HEK293 (cell line): ENCODE results near the gene NUFIP1.

ENCODE experiments used
- CTCF ChIA-PET: fragments of 350-600 bp; formaldehyde crosslinking; extraction: SDS; loops from one replicate; lab custom pipeline; 2021; ENCODE audit warnings: antibody characterized with exemption; lab: Yijun Ruan, JAX
- POLR2A ChIA-PET: fragments of 300-600 bp; formaldehyde crosslinking; extraction: SDS; loops from one replicate; lab custom pipeline; 2020; ENCODE audit warnings: antibody characterized with exemption, inconsistent platforms; lab: Yijun Ruan, JAX
- H3K27ac ChIP-seq: fragments of 200-500 bp; sonication (Bioruptor generic); 2 replicates; pipeline ENCODE4 v1.5.1; 2014; ENCODE audit warnings: low read depth, low read length, control low read depth, inconsistent platforms; ENCODE audit errors: extremely low read depth
- H3K36me3 ChIP-seq, 2 experiments: fragments of 200-500 bp in 1 of 2; sonication (Bioruptor generic) in 1 of 2; 1 replicate in 1 of 2; 2 replicates in 1 of 2; pipeline ENCODE4 v1.5.1; 2014 to 2017; ENCODE audit warnings: inconsistent platforms in 2 of 2, low read length in 2 of 2; ENCODE audit not compliant: control insufficient read depth in 2 of 2, insufficient read depth in 1 of 2
- H3K4me1 ChIP-seq: fragments of 200-500 bp; sonication (Bioruptor generic); 2 replicates; pipeline ENCODE4 v1.5.1; 2014; ENCODE audit warnings: mild to moderate bottlenecking, low read length, inconsistent platforms; ENCODE audit not compliant: control insufficient read depth, insufficient read depth
- H3K4me3 ChIP-seq: 2 replicates; pipeline ENCODE4 v1.5.1; 2011; ENCODE audit warnings: low read depth, mild to moderate bottlenecking, control low read depth, low read length, moderate library complexity
- H3K9me3 ChIP-seq: fragments of 200-500 bp; sonication (Bioruptor generic); 2 replicates; pipeline ENCODE4 v1.5.1; 2014; ENCODE audit warnings: low read depth, low read length, inconsistent platforms; ENCODE audit not compliant: control insufficient read depth, insufficient read depth
- CTCF ChIP-seq: fragments of 450-650 bp; formaldehyde crosslinking; IDR thresholded peaks from 2 replicates; pipeline ENCODE4 v1.5.1; 2016; ENCODE audit warnings: missing biosample characterization, missing genetic modification characterization
- KLF9 ChIP-seq: fragments of 450-650 bp; formaldehyde crosslinking; IDR thresholded peaks from 2 replicates; pipeline ENCODE4 v1.5.1; 2016; ENCODE audit warnings: missing biosample characterization, missing genetic modification characterization, low read depth
- PRDM6 ChIP-seq: fragments of 450-650 bp; formaldehyde crosslinking; IDR thresholded peaks from 2 replicates; pipeline ENCODE4 v1.5.1; 2017; ENCODE audit warnings: missing biosample characterization, missing genetic modification characterization
- SP2 ChIP-seq: fragments of 450-650 bp; formaldehyde crosslinking; IDR thresholded peaks from 2 replicates; pipeline ENCODE4 v1.5.1; 2016; ENCODE audit warnings: missing biosample characterization, missing genetic modification characterization
- SP7 ChIP-seq: fragments of 450-650 bp; formaldehyde crosslinking; IDR thresholded peaks from 2 replicates; pipeline ENCODE4 v1.5.1; 2016; ENCODE audit warnings: missing biosample characterization, missing genetic modification characterization
- TCF7L2 ChIP-seq: IDR thresholded peaks from 2 replicates; pipeline ENCODE4 v1.6.1; 2011; ENCODE audit warnings: low read depth, mild to moderate bottlenecking, inconsistent platforms, low read length, moderate library complexity, borderline replicate concordance
- TSHZ1 ChIP-seq: fragments of 450-650 bp; formaldehyde crosslinking; IDR thresholded peaks from 2 replicates; pipeline ENCODE4 v1.5.1; 2016; ENCODE audit warnings: missing biosample characterization, missing genetic modification characterization, borderline replicate concordance
- ZBTB1 ChIP-seq: fragments of 450-650 bp; formaldehyde crosslinking; IDR thresholded peaks from 2 replicates; pipeline ENCODE4 v1.5.1; 2016; ENCODE audit warnings: missing biosample characterization, missing genetic modification characterization
- ZFP69B ChIP-seq: fragments of 450-650 bp; formaldehyde crosslinking; IDR thresholded peaks from 2 replicates; pipeline ENCODE4 v1.5.1; 2016; ENCODE audit warnings: missing biosample characterization, missing genetic modification characterization
- ZNF132 ChIP-seq: fragments of 450-650 bp; formaldehyde crosslinking; IDR thresholded peaks from 2 replicates; pipeline ENCODE4 v1.5.1; 2017; ENCODE audit warnings: missing biosample characterization, missing genetic modification characterization, borderline replicate concordance
- ZNF16 ChIP-seq: fragments of 450-650 bp; formaldehyde crosslinking; IDR thresholded peaks from 2 replicates; pipeline ENCODE4 v1.5.1; 2016; ENCODE audit warnings: low read depth, missing biosample characterization, missing genetic modification characterization
- ZNF202 ChIP-seq: fragments of 450-650 bp; formaldehyde crosslinking; IDR thresholded peaks from 2 replicates; pipeline ENCODE4 v1.5.1; 2016; ENCODE audit warnings: missing biosample characterization, missing genetic modification characterization, borderline replicate concordance
- ZNF311 ChIP-seq: fragments of 450-650 bp; formaldehyde crosslinking; IDR thresholded peaks from 2 replicates; pipeline ENCODE4 v1.5.1; 2017; ENCODE audit warnings: missing biosample characterization, missing genetic modification characterization, borderline replicate concordance
- ZNF335 ChIP-seq: fragments of 450-650 bp; formaldehyde crosslinking; conservative IDR thresholded peaks from 2 replicates; pipeline ENCODE4 v1.5.1; 2016; ENCODE audit warnings: missing biosample characterization, missing genetic modification characterization
- ZNF341 ChIP-seq: fragments of 450-650 bp; formaldehyde crosslinking; IDR thresholded peaks from 2 replicates; pipeline ENCODE4; 2016; ENCODE audit warnings: low read depth, missing biosample characterization, missing genetic modification characterization
- ZNF404 ChIP-seq: fragments of 450-650 bp; formaldehyde crosslinking; IDR thresholded peaks from 2 replicates; pipeline ENCODE4 v1.5.1; 2017; ENCODE audit warnings: missing biosample characterization, missing genetic modification characterization
- ZNF518A ChIP-seq: fragments of 450-650 bp; formaldehyde crosslinking; conservative IDR thresholded peaks from 2 replicates; pipeline ENCODE4 v1.5.1; 2016; ENCODE audit warnings: low read depth, missing biosample characterization, missing genetic modification characterization
- ZNF585B ChIP-seq: fragments of 450-650 bp; formaldehyde crosslinking; IDR thresholded peaks from 2 replicates; pipeline ENCODE4 v1.5.1; 2016; ENCODE audit warnings: missing biosample characterization, missing genetic modification characterization
- ZNF600 ChIP-seq: fragments of 450-650 bp; formaldehyde crosslinking; IDR thresholded peaks from 2 replicates; pipeline ENCODE4 v1.5.1; 2016; ENCODE audit warnings: missing biosample characterization, missing genetic modification characterization
- ZNF707 ChIP-seq: fragments of 450-650 bp; formaldehyde crosslinking; IDR thresholded peaks from 2 replicates; pipeline ENCODE4 v1.5.1; 2016; ENCODE audit warnings: missing biosample characterization, missing genetic modification characterization
- ZNF768 ChIP-seq: fragments of 450-650 bp; formaldehyde crosslinking; IDR thresholded peaks from 2 replicates; pipeline ENCODE4 v1.5.1; 2018; ENCODE audit warnings: missing biosample characterization, mild to moderate bottlenecking, missing genetic modification characterization
- ZXDB ChIP-seq: fragments of 450-650 bp; formaldehyde crosslinking; IDR thresholded peaks from 2 replicates; pipeline ENCODE4 v1.5.1; 2016; ENCODE audit warnings: missing biosample characterization, missing genetic modification characterization

Gene NUFIP1

GRCh38 chr13:45015300-45015699, 26.0 kb upstream of the NUFIP1 start:
- CTCF ChIA-PET = interaction anchor here (0.7 to 1.2 kb wide), 2 partner anchors 31 to 38 kb away, joined by 3 to 4 read pairs; no protein-coding TSS in a partner anchor
- Histone ChIP-seq H3K36me3 (peaks cover 21 to 56% of the 10 kb centered on the region in 2 experiments), H3K4me1 (no peaks in the 10 kb centered on the region), H3K9me3 (no peaks in the 10 kb centered on the region), H3K27ac (no peak overlapping the region), H3K4me3 (no peak overlapping the region)
- POLR2A ChIA-PET = no interaction called here
- TF ChIP-seq ZNF132 (tag by site-specific recombination) (no peak), PRDM6 (tag by site-specific recombination) (no peak), ZNF202 (no peak)

- Histone ChIP-seq H3K4me3 (no peak overlapping the region), H3K27ac (no peak overlapping the region), H3K36me3 (peaks cover 14 to 77% of the 10 kb centered on the region in 2 experiments), H3K4me1 (no peaks in the 10 kb centered on the region), H3K9me3 (no peaks in the 10 kb centered on the region)
- TF ChIP-seq SP2 (tag by site-specific recombination) (no peak), ZBTB1 (tag by site-specific recombination) (no peak), ZNF600 (no peak), ZFP69B (tag by site-specific recombination) (no peak), ZNF16 (tag by site-specific recombination) (no peak), CTCF (tag by site-specific recombination) (no peak), TSHZ1 (tag by site-specific recombination) (no peak), ZNF707 (tag by site-specific recombination) (no peak), KLF9 (tag by site-specific recombination) (no peak), TCF7L2 (no peak), ZNF341 (tag by site-specific recombination) (no peak), SP7 (no peak), ZNF585B (no peak), ZNF768 (tag by site-specific recombination) (no peak), ZNF404 (tag by site-specific recombination) (no peak), ZNF311 (no peak), ZXDB (tag by site-specific recombination) (no peak), ZNF335 (tag by site-specific recombination) (no peak), ZNF518A (no peak)
- ChIA-PET CTCF (no interaction called here), POLR2A (no interaction called here)
These were observed 21.9 kb upstream of the NUFIP1 start for GRCh38 chr13:45011198-45011597.
